LoVo (cell line): ENCODE results near the gene CATSPER3.
A peak's percentile ranks its signal among the peaks of the same experiment; 100 is the strongest.

Source experiments
- DNase-seq: peaks from one replicate; pipeline ENCODE4 v3.0.0-alpha.2; 2016; ENCODE audit warnings: low spot score

CATSPER3 gene

DNA sequence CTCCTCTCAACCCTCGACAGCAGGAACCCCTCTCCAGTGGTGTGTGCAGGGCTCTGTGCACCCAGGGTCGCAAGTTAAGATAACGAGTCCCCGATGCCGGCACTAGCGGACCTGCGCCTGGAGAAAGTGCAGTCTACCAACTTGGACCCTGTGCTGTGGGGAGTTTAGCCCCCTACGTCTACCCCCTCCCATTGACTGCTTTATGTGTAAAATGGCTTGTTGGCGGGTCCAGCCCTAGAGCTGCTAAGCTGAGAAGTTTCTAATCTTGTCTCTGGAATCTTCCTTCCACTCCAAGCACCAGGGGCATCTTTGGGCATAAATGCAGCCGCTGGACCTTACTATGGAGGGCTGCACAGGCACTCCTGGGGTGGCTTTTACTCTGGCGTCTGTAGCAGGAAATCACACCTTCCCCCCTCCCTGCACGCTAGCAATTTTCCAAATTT is 73.5 kb downstream of the CATSPER3 start:
- DNase-seq = no peak

DNA sequence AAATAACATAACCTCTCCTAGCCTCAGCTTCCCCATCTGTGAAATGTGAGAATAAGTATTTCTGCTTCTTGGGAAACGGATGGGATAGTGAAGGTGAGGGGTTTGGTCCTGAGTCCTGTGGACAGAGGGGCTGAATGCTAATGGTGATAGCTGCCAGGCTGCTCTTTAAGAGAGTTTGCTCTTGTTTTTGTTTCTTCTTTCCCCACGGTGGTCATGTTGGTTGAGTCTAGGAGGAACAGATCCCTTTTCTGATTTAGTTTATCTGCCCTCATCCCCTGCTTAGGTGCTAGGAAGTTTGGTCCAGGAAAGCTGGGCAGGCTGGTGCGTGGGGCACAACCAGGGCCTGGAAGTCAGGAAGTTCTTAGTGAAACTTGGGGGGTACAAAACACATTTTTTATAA is 74.0 kb downstream of the CATSPER3 start:
- no peak for DNase-seq

DNA sequence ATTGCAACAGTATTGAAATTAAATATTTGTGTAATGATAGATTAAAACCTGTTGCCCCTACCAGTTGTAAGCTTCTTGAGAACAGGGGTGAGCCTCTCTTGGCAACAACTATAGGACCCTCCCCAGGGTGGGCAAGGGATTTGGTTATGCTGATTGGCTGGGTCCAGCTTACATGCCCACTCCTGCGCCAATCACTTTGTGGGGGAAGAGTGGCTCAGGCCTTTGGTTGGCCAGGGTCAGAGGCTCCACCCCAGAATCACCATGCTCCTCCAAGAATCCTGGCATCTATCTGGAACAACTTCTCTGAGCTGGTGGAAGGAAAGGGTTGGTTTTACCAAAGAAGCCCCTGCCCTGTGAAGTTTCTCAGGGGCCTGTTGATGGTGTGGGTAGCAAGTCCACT is 74.9 kb downstream of the CATSPER3 start:
- DNase-seq = no peak

DNA sequence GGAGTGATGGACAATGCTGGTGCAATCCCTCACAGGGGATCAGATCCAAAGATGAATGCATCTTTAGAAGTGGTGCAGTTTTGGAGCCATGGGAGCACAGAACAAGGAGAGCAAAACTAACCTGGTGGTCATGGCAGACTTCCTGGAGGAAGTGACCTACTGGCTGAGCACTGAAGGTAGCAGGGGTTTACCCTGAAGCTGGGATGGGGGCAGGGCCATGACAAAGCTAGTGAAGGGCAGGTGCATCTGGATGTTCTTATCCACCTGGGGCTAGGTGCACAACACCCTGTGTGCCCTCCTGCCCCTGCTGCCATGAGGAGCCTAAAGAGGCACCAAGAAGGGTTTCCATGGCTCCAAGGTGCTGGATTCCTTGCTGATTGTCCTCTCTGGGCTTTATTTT is 77.8 kb downstream of the CATSPER3 start:
- DNase-seq = no peak

DNA sequence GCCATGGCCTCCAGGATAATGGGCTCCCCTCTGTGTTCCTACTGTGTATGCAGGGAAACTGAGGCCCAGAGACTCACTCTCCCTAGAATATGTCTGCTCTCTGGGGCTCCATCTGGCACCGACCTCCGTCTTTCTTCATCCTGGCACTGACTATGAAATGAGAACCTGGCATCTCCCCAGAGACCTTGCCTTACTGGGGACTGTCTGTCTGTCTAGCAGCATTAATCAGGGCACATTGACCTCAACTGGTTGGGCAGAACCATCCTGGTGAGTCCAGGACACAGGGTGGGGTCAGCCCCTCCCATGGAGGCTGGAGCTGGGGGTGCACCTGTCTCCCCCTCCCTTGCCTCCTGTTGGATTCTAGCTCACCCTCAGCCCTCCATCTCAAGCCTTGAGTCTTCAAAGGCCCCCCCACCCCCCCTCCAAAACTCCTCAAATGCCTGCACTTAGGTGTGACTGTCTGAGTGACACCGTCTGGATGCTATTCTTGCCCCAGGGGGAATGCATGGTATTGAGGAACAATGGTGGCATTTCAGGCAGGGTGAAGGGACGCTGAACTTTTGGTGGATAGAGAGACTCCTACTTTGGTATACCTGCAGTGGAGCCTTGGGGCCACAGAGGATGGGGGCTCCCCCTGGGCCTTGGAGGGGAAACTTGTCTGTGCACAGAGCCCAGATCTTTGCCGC is 79.1 kb downstream of the CATSPER3 start:
- no peak for DNase-seq

DNA sequence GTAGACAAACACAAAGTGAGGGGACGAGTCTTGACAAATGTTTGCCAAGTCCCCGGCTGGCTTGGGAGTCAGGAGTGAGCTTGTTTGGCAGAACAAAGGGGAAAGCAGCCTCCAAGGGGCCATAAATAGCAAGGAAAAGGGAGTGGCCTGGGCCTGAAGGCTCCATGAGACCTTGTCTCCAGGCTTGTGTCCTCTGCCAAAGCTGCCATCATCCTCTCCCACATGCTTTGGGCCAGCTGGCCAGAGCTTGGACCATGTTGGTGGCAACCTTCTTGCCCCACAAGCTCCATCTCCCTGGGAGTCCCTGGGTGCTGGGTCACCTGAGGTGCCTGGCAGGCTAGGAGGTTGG is 79.6 kb downstream of the CATSPER3 start:
- peak; percentile 38 for DNase-seq

DNA sequence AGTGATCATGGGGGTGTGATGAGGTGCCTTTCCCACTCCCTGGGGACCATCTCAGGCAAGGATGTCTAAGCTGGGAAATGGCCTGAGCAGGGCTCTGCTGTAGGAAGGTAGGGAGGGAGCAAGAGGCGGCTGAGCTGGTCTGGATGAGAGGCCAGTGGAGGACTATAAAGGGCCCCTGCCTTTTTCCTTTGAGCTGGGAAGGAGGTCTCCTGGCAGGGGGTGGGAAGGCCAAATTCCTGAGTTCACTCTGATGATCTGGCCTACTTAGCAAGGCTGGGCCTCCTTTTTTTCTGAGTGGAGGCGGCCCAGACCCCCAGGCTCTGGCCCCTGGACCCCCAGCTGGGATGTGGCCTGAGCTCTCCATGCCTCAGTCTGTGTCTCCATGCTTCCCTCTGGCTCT is 80.6 kb downstream of the CATSPER3 start:
- no peak for DNase-seq

DNA sequence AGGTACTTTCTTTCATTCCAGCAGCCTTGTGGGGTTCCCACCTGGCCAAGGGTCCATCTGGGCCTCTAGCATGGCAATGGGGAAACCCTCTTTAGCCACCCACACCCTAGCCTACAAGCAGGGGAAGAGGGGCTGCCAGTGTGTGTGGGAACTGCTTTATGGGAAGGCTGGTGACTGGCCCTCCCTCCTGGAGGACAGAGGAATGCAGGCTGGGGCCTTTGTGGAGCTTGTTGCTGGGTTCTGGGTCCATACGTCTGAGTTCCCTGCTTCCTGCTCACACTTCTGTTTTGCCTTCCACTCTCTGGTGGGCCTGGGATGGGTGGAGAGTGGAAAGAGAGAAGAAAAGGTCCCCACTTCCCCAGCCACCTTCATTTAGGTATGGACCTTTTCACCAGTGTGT is 81.2 kb downstream of the CATSPER3 start:
- DNase-seq = no peak

DNA sequence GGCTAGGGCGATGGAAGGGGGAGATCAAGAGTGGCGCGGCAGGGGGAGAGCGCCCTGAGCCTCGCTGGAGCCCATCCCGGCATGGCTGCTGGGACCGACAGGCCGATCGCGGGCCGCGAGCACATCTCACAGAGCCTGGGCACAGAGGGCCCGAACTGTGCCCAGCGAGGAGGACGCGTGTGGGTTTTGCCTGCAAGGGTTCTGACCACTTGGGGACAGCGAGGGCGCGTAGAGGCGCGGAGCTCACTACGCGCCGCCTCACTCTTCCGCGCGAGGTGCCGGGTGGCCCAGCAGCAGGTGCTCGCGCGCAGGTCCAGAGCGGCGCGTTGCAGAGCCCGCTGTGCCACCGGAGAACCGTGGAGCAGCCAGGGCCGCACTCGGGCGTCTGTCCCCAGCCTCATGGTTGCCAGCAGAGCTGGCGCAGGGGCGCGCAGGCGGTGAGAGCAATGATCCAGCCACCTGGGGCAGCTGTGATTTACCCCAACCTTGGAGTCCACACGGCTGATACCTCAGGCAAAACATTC is 82.6 kb downstream of the CATSPER3 start:
- no peak for DNase-seq

DNA sequence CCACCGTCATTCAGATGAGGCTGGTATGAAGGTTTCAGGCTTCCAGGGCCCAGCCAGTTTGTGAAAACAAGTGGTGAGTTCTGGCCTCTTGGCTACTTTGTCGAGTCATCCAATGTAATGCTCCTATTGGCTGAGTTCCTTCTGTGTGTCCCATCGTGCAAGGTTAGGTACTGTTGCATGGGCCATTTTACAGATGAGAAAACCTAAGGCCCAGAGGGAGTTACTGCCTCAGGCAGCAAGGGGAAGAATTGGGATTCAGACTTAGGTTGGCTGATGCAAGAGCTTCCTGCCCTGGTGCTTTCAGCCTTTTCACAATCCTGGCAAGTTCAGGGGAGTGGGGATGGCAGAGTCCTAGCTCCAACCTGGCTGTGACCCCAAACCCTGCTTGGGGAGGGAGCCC is 83.7 kb downstream of the CATSPER3 start:
- DNase-seq = no peak

DNA sequence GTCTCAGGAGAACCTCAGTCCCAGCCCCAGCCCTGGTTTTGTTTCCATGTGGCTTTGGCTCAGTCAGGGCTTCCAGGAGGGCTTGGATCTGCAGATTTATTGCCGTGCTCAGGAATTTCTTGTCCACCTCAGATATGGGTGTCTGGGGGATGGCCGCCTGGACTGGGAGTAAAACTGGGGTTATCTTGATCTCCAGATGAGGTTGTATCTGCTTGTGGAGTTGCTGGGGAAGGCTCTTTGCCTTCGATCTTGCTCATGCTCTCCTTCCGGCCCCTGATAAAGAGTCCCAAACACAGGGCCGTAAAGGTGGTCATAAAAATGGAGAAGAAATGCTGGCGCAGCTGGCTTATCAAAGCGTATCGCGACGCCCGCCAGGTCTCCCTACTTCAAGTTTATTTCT is 84.2 kb downstream of the CATSPER3 start:
- no peak for DNase-seq

DNA sequence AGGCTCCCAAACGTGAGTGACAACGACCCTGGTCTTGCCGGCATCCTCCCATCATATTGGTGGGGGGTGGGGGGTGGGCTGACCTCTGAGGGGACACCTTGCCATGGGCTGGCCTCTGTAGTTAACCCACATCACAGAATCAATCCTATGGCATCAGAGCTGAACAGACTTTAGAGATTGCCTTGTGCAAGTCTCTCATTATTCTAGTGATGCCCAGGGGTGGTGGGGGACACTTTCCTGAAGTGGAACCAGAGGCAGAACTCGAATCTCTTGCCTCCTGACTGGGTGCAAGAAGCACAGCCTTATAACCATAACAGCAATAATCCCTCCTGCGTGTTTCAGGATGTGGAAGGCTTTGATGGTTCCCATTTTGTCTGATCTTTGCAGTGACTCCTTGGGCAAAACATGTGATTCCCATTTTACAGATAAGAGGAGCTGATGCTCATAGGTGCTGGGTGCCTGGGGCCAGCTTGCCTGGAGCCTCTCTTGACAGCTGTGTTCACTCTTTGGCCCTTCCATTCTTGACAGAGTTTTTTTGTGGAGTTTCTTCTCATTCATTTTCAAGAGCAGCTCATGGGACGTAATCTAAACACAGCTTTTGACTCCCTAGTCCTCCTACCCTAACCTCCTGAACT is 84.9 kb downstream of the CATSPER3 start:
- DNase-seq = no peak

DNA sequence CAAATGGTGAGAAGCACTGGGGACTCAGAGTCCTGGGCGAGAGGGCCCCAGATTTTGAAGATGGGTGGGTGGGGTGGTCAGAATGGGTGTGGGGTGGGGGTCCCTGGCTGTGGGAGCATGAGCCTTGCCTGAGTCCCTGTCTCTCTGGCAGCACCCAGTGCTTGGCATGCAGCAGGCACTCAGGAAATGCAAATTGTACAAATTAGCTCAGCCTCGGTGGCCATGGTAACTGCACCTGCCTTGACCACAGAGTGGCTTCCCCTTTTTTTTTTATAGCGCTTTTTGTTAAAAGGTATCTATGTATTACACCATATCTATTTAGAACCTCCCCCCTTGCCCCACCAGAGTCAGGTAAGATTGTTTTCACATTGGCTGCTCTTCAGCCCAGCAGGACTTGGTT is 85.6 kb downstream of the CATSPER3 start:
- no peak for DNase-seq

DNA sequence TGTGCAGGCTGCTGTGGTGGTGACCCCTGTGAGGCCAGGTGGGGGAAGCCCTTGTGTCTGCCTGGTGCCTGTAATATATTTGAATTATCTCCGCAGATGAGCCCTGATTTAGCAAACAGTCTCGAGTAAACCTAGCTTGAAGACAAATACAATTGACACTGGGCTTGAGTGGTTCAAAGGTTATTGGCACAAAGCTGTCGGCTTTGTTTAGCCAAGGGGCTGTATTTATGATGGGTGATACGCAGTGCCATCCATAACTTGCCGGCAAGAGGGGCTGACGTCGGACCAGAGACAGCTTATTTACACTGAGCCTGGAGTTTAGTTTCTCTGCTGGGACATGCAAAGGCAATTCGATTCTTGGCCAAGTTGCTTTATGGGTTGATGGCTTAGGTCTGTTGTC is 86.3 kb downstream of the CATSPER3 start:
- DNase-seq = no peak

DNA sequence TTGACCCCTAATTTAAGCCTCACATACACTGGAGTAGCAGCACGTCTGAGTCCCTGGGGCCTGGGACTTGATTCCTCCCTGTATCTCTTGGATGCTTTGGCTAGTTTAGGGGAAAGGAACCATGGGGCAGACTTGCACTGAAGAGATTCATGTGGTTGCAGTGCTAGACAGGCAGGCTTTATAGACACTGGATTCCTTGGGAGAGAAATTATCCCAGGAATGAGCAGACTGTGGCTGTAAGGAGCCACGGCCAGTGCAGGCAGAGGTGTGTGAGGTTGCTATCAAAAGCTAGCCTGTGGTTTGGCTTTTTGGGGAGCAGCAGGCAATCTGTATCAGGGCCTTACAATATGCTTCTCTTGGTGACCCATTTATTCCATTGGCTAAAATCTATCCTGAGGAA is 86.8 kb downstream of the CATSPER3 start:
- DNase-seq = no peak

DNA sequence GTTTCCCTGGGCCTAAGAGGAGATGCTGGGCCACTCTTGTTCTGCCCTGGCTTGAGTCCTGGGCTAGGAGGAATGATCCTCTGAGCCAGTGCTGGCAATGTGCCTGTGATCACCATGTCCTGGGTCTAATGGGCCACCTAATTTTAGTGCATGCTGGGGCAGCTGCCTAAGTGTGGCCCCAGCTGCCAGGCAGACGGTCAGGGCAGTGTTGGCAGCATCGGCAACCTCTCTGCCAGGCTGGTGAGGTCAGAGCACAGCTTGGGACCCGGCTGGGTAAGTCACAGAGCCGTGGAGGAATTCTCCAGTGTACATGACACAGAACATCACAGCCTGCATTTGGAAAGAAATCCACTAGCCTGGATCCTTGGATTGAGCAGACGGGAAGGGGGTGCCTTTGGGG is 87.7 kb downstream of the CATSPER3 start:
- DNase-seq = no peak

DNA sequence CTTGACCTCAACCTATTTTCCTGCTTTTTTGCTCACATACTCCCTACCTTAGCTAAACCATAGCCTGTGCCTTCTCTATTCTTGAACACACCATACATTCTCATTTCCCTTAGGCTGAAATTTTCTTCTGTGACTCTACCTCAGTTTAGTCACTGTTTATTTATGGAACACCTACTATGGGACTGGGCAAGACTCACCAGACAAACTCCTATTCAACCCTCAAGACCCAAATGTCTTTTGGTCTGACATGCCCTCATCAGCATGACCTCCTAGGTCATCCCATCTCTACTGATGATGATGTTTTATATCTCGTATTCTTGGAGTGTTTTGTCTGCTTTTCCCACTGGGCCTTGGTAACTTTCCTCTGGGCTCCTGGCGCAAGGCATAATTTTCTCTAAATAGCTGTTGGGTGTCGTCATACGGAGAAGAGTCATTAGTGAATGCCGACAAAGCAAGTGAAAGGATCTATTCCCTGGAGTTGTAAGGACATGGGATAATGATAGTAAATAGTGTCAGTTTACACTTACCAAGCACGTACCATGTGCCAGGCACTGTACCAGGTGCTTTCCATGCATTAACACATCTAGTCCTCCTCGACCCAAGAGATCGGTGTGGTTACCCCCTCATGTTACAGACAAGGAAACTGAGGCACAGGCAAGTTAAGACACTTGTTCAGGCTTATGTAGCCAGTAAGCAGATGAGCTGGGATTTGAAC is 88.8 kb downstream of the CATSPER3 start:
- DNase-seq = no peak

DNA sequence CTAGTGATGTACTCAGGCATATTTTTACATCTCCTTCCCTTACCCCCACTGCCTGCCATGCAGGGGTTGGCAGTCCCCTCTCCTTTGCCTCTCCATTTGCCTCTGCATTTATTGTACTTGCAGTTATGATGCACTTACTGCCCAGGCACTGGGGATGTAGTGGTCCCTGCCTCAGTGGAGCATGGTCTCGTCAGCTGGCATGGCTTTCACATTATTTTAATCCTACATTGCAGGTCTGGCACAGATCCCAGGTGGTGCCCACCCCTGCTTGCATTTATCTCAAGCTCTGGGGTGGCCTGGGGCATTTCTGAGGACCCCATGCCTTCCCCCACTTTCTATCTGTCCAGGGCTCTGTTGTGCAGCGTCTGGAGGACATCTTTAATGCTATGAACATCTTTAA is 89.5 kb downstream of the CATSPER3 start:
- no peak for DNase-seq

DNA sequence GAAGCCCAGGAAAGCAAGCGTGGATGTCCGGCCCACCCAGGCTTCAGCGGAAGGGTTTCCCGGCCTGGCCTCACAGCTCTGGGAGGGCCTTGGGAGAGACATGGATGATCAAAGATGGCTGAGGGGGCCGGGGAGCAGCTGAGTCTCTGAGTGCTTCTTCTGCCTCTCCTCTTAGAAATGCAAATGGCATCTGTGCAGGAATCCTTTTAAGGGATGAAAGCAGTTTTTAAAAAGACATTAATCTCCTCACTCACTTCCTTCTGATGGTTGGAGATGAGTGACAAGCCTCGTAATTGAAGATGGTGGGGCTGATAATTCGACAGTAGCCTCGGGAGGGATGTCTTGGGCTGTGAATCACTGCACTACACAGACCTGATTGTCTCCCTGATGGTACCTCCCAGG is 90.6 kb downstream of the CATSPER3 start:
- no peak for DNase-seq

DNA sequence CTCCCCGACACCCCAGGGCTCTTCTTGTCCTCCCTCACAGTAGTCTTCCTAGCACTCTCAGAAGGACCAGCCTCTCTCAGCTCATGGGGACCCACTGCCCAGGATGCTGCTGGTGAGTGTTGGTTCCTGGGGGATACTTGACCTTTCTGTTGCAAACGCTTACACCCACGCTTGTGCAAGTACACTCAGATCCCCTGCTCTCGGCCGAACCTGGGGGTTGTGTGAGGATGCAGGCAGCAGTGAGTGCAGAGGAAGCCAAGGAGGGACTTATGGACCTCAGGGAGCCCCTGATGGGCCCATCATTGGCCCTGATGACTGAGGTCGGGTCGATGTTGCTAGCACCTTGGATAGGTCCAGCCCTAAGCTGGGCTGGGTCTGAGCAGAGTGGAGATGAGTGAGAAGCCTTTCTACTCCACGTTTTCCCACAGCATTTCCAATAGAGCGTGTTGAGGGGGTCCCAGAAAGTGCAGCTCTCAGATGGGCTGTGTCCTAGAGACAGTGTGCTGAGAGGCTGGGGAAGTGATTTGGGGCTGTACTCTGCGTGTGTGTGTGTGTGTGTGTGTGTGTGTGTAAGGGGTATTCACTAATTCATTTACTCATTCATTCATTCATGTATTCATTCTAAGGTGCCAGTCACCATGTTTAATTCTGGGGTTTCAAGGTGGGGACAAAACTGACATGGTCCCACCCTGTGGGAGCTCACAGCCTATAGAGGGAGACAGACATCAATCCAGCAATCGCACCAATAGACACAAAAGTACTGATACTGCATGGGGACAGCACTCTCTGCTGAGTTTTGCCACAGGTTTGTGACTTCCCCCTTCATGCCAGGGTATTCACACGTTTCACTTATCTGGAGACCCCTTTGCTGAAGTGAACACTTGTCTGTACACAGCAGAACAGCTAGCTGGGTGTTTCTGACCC is 91.6 kb downstream of the CATSPER3 start:
- DNase-seq = no peak

DNA sequence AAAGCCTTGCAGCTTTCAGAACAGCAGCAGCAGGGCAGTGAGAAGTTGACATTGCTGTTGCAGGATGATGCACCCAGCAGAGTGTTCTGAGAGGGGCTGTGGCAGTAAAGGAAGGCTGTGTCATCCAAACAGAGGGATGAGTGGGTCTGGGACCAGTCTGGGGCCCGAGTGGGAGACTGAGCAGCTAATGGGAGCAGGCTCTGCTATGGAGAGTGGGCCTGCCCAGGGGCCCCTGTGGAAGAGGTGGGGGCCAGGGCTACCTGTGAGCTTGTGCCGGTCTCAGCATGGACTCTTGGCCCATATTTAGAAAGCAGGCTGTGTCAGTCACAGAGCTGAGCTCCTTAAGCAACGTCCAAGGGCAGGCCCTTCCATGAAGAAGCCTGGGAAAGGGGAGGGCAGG is 92.3 kb downstream of the CATSPER3 start:
- no peak for DNase-seq

DNA sequence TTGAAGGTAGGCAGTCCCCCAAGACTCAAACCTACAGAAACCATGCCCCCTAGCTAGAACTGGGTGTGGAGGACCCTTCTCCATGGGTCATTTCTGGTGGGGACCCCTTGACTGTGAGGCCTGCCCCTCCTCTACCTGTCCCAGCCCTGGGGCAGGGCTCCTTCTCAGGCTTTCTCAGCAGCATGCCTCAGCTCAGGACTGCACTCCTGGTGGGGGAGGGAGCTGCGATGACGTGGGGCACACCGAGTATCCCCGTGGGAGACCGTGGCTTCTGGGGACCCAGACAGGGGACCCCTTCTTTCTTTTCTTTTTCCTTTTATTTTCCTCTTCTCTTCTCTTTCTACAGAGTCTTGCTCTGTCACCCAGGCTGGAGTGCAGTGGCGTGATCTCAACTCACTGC is 93.3 kb downstream of the CATSPER3 start:
- no peak for DNase-seq
